ENCODE measurements around the gene C3.

The C3 gene

DNA sequence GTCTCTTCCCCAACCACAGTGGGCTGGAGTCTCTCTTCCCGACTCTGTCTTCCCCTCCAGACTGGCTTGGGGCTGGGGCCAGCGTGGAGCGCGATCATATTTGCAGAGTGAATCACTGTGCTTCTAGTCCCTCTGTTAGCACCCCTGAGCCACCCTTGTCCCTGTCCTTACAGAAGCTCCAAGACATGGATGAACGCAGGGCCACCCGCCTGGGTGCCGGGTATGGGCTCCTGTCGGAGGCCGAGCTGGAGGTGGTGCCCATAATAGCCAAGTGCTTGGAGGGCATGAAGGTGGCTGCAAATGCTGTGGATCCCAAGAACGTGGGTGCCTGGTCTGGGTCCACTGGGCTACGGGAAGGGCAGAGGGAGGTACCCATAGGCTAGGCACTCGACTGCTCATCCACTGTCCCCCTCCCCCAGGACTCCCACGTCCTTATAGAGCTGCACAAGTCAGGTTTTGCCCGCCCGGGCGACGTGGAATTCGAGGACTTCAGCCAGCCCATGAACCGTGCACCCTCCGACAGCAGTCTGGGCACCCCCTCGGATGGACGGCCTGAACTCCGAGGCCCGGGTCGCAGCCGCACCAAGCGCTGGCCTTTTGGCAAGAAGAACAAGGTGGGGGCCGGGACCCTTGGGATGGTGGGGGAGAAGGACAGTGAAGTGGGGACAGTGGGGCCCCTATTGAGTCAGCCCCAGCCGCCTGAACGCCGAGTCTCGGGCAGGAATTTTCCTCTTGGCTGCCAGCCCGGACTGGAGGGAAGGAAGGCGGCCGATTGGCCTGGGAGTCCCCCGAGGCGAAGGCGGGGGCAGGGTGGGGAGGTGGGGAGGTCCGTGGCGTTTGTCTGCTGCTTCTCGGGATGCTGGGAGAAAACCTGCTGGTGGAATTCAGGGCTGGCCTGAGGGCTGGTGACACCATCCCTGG is 24.2 kb upstream of the C3 start:
- no peak for FAIRE-seq

- FAIRE-seq = no peak
These were observed 23.4 kb upstream of the C3 start for GRCh38 chr19:6743714-6744380.

DNA sequence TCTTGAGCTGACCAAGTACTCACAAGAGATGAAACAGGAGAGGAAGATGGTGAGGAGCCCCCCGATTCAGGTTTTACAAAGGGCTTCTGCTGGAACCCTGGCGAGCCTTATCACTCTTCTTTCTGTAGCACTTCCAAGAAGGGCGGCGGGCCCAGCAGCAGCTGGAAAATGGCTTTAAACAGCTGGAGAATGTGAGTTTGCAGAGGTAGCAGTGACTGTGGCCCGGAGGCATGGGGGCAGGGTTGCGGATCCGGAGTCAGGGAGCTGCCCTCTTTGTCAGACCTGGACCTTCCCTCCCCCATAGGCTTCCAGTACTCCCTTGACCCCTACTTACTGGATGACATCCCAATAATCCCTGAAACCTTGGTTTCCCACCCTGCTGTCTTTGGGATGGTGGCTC is 22.6 kb upstream of the C3 start:
- no peak for FAIRE-seq

DNA sequence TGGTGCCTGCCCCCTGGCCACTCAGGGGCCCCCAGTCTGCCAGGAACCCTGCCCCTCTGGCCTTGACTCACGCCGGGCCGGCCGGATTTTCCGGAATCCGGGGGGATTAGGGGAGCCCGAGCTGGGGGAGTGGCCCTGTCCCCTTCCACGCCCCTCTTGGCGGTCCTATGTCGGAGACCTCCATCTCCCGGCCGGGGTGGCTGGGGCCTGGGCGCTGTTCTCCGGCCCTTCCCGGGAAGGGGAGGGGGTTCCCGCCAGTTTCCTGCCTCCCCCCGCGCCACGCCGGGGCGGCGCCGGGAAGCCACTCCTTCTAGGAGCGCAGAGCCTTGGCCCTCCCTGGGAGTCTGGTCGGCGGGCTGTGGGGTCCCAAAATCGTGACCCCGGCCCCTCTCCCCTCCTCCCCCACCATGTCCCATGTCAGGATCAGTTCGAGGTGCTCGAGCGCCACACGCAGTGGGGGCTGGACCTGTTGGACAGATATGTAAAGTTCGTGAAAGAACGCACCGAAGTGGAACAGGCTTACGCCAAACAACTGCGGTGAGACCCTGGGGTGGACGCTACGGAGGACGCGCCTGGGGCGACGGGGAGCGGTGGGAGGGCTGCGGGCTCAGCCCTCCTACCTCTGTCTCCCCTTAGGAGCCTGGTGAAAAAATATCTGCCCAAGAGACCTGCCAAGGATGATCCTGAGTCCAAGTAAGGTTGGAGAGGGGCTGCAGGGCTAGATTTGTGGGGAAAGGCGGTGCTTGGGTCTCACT is 20.3 kb upstream of the C3 start:
- no peak for FAIRE-seq

DNA sequence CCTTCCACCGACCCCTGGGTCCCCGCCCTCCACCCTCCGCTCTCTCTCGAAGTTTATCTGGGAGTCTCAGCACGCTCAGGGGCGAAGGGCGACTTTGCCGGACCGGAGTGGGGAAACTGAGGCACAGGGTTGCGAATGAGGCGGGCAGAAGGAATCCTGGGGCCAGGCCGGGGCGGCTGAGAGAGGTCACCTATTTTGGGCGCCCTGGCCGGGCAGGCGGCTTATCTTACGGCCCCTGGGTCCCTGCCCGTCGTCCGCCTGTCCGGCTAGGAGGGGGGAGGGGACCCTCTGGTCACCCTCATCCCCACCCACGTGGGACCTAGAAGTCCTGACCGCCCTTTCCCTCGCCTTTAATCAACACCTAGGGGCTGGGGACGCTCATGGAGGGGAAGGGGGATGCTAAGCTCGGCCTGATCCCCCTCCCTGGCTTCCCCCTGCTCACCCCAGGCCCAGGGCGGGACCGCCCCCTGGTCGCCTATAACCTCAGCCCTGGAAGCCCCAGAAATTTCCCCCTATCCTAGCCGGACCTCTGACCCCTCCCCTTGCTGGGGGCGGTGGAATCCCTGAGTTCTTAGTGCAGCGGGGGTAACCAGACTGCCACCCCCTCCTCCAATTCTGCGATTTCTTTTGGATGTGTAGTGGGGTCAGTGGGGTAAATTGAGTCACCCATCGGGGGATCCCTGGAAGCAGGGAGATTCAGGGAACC is 19.6 kb upstream of the C3 start:
- no peak for FAIRE-seq

- FAIRE-seq = no peak
These were observed 19.0 kb upstream of the C3 start, which contains the start of gene TRIP10 for GRCh38 chr19:6739390-6739882. TRIP10 (plus strand) TSS chr19:6739680; CDS start chr19:6739762, 82 bp downstream.

DNA sequence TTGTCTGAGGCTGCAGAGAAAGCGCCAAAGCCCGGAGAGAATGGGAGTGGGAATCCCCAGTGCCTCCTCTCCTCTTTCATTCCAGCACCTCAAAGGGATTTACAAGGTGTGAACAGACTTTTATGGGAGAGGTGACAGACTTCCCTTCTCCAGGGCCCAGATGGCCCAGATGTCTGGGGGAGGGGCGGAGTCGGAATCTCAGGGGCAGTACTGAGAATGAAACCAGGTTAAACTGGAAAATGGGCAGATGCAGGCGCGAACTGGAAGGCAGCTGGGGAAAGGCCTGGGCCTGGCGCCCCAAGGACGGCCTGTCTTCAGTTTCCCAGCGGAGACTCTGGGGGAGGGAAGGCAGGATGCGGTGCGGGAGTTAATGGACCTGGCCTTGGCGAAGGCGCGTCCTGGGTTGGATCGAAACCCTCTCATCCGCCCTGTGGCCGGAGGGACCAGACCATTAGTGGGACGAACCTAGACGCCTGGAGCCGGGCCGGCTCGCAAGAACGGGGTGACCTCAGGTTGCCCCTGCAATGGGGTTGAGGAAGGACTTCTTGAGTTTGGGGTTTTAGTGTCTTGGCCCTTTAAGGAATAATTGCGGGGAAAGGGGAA is 18.4 kb upstream of the C3 start:
- FAIRE-seq = no peak

- no peak for FAIRE-seq
These were observed 17.7 kb upstream of the C3 start for GRCh38 chr19:6737873-6738786.

GRCh38 chr19:6737284-6737872 is 16.9 kb upstream of the C3 start, which contains the start of gene GPR108:
GPR108 (minus strand) TSS chr19:6737580; CDS start chr19:6737576, 4 bp downstream.
- peak; percentile 99 for FAIRE-seq

- no peak for FAIRE-seq
These were observed 16.4 kb upstream of the C3 start for GRCh38 chr19:6736917-6737283.

DNA sequence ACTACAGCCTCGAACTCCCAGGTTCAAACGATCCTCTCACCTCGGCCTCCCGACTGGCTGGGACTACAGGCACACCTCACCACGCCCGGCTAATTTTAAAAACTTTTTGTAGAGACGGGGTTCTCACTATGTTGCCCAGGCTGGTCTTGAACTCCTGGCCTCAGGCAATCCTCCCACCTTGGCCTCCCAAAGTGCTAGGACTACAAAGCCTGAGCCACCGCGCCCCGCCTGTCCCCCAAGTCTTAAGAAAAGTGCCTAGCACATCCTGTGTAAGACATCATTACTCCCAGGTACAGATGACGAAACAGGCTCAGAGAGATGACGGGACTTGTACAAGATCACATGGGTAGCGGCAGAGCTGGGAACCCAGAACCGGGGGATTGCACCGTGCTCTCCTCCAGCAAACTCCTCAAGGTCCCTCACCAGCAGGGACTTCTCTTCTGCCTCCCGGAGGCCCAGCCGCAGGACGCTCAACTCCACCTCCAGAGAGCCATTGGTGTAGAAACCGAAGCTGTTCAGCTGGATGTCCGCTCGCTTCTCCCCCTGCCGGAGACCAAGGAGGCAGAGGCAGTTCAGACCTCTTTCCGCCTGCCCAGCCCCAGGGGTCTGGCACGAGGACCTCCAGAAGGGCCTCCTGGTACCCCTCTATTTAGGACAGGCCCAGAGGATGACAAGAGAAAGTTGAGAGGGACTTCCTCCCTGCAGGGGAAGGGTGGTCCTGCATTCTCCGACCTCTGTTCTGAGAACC is 15.9 kb upstream of the C3 start:
- FAIRE-seq = no peak

DNA sequence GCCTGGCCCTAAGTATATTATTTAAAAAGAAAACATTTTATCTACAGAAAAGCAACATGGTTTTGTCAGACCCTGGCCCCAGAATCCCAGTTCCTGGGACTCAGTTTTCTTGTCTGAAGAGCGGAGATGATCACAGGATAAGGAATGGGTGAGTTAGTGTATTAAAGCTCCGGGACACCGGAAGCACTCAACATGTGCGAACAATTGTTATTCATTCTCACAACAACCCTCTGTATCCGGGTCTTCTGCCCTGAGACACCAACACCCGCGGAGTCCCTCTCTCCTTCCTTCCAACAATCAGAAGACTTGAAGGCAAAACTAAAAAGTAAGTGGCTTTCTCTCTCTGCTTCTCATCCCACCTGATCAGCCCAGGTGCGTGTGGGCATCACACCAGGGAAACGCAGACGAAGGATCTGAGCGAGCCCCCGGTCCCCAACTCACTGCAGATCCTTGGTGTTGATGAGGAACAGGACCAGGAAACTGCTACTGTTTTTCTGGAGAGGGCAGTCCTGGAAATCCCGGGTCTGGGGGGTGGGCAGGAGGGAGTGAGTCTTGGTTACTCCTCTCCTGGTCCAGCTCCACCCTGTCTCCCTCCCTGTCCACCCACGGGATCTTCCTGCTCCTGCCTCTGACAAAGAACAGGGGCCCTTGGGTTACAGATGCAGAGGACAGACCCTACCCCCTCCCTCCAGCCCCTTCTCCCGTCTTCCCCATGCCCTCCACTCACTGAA is 14.9 kb upstream of the C3 start:
- no peak for FAIRE-seq

GRCh38 chr19:6734096-6734696 is 13.7 kb upstream of the C3 start:
- FAIRE-seq = no peak

GRCh38 chr19:6733338-6734095 is 13.1 kb upstream of the C3 start:
- no peak for FAIRE-seq

GRCh38 chr19:6732803-6733337 is 12.4 kb upstream of the C3 start:
- no peak for FAIRE-seq

DNA sequence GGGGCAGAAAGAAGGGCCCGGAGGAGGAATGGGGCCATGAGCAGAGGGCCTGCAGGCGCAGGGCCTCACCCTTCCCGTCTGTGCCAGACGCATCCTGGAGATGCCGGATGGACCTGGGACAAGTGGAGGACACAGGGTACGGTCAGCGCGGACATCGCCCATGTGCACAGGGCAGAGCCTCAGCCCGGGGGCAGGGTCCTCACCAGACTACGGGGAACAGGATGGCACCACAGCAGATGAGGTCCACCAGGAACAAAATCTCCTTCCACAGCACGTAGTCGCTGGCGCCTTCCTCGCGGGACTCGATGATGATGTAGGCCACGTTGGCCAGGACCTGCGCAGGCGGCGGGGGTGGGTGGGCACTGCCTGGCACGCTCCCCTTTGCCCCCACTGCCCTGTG is 11.4 kb upstream of the C3 start:
- no peak for FAIRE-seq

GRCh38 chr19:6730941-6731670 is 10.7 kb upstream of the C3 start:
- FAIRE-seq = no peak
